ENCODE measurements around the gene CASZ1. TPM values are rescaled to one million over a fixed set of nuclear protein-coding genes. Genes with fewer than 3 reads are reported as not detected.

Gene CASZ1
- total RNA-seq, 1 donor from 2014 or later, result 3.4 TPM

DNA sequence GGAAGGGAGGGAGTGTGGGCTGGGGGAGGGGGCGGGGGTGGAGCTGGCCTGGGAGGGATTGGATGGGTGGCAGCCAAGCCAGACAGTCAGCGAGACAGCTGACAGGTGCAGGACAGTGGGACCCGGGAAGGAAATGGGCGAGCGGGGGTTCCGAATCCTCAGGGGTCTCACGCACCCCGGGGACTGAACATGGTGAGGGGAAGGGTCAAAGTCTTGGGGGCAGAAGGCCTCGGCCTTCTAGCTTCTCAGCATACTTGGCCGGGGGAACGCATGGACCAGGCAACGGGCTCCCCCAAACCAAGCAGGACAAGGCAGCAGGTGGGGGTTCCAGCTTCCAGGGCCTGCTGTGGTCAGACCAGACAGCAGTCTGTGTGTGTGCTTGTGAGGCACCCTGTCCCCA lies 23.1 kb downstream of the CASZ1 start:
- Histone ChIP-seq H4K20me1 (ENCODE audit: low read depth) (peaks cover 20% of the 10 kb centered on the region), H3K27ac (no peak overlapping the region)
- H3K27me3 Mint-ChIP-seq (ENCODE audit: insufficient read depth, low read depth), result no peaks in the 10 kb centered on the region

GRCh38 chr1:10772711-10773110 lies 23.7 kb downstream of the CASZ1 start:
- TF ChIP-seq, protein P1, sequence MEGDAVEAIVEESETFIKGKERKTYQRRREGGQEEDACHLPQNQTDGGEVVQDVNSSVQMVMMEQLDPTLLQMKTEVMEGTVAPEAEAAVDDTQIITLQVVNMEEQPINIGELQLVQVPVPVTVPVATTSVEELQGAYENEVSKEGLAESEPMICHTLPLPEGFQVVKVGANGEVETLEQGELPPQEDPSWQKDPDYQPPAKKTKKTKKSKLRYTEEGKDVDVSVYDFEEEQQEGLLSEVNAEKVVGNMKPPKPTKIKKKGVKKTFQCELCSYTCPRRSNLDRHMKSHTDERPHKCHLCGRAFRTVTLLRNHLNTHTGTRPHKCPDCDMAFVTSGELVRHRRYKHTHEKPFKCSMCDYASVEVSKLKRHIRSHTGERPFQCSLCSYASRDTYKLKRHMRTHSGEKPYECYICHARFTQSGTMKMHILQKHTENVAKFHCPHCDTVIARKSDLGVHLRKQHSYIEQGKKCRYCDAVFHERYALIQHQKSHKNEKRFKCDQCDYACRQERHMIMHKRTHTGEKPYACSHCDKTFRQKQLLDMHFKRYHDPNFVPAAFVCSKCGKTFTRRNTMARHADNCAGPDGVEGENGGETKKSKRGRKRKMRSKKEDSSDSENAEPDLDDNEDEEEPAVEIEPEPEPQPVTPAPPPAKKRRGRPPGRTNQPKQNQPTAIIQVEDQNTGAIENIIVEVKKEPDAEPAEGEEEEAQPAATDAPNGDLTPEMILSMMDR (IDR thresholded peaks at IDR 0.05), result no peak
- TF ChIP-seq EZH2 (IDR thresholded peaks at IDR 0.05) (no peak), EZH2phosphoT487 (IDR thresholded peaks at IDR 0.05) (no peak)
- H3K9me3 Mint-ChIP-seq, result no peaks in the 10 kb centered on the region
- H3K27me3 Mint-ChIP-seq (ENCODE audit: insufficient read depth, low read depth), result peaks cover under 1% of the 10 kb centered on the region

More for the DNA sequence above, 23.1 kb downstream of the CASZ1 start:
- Mint-ChIP-seq H3K4me1 (peaks cover 26% of the 10 kb centered on the region), H3K4me3 (no peak overlapping the region), H3K9me3 (no peaks in the 10 kb centered on the region), H3K27ac (no peak overlapping the region), H3K36me3 (peaks cover 2% of the 10 kb centered on the region)
- Histone ChIP-seq H3K9me3 (ENCODE audit: low read depth) (no peaks in the 10 kb centered on the region), H3F3A (ENCODE audit: low read depth) (peaks cover 8% of the 10 kb centered on the region), H3K4me1 (peaks cover 19% of the 10 kb centered on the region), H3K27me3 (no peaks in the 10 kb centered on the region), H3K9ac (no peak overlapping the region), H3K36me3 (no peaks in the 10 kb centered on the region), H2AFZ (replicated peaks) (no peak overlapping the region), H3K4me3 (no peak overlapping the region), H3K79me2 (ENCODE audit: low read depth) (peaks cover 6% of the 10 kb centered on the region), H3K4me2 (no peak overlapping the region)
- DNase-seq (ENCODE audit: low spot score), result no peak
- no peak for TF ChIP-seq EZH2phosphoT487 (IDR thresholded peaks at IDR 0.05)
- TF ChIP-seq, protein P1 (IDR thresholded peaks at IDR 0.05), result no peak
- TF ChIP-seq EZH2 (IDR thresholded peaks at IDR 0.05), result no peak

GRCh38 chr1:10771789-10772188 lies 24.7 kb downstream of the CASZ1 start:
- Histone ChIP-seq H3K4me1 (peaks cover 21% of the 10 kb centered on the region), H3K4me2 (no peak overlapping the region), H2AFZ (replicated peaks) (no peak overlapping the region), H3K36me3 (no peaks in the 10 kb centered on the region), H4K20me1 (ENCODE audit: low read depth) (peaks cover 20% of the 10 kb centered on the region), H3K79me2 (ENCODE audit: low read depth) (no peaks in the 10 kb centered on the region), H3K4me3 (no peak overlapping the region), H3K9ac (no peak overlapping the region), H3F3A (ENCODE audit: low read depth) (no peaks in the 10 kb centered on the region), H3K27me3 (no peaks in the 10 kb centered on the region), H3K27ac (no peak overlapping the region), H3K9me3 (ENCODE audit: low read depth) (no peaks in the 10 kb centered on the region)
- peaks cover 2% of the 10 kb centered on the region for H3K36me3 Mint-ChIP-seq
- TF ChIP-seq EZH2phosphoT487 (IDR thresholded peaks at IDR 0.05), result no peak
- TF ChIP-seq, protein P1 (IDR thresholded peaks at IDR 0.05), result no peak
- no peak for TF ChIP-seq EZH2 (IDR thresholded peaks at IDR 0.05)
- H3K9me3 Mint-ChIP-seq, result no peaks in the 10 kb centered on the region
- peaks cover 5% of the 10 kb centered on the region for H3K27me3 Mint-ChIP-seq (ENCODE audit: insufficient read depth, low read depth)
- no peak overlapping the region for H3K27ac Mint-ChIP-seq
- H3K4me3 Mint-ChIP-seq, result no peak overlapping the region
- peaks cover 34% of the 10 kb centered on the region for H3K4me1 Mint-ChIP-seq
- DNase-seq (ENCODE audit: low spot score), result no peak

More at GRCh38 chr1:10772711-10773110, 23.7 kb downstream of the CASZ1 start:
- Mint-ChIP-seq H3K27ac (no peak overlapping the region), H3K36me3 (peaks cover 2% of the 10 kb centered on the region), H3K4me3 (no peak overlapping the region), H3K4me1 (peaks cover 27% of the 10 kb centered on the region)
- peaks cover 5% of the 10 kb centered on the region for H3F3A ChIP-seq (ENCODE audit: low read depth)
- H3K79me2 ChIP-seq (ENCODE audit: low read depth), result no peaks in the 10 kb centered on the region
- DNase-seq (ENCODE audit: low spot score), result no peak
- H3K4me2 ChIP-seq, result no peak overlapping the region
- no peaks in the 10 kb centered on the region for H3K36me3 ChIP-seq
- H3K27me3 ChIP-seq, result no peaks in the 10 kb centered on the region
- no peak overlapping the region for H3K4me3 ChIP-seq
- H3K9me3 ChIP-seq (ENCODE audit: low read depth), result no peaks in the 10 kb centered on the region
- no peak overlapping the region for H3K9ac ChIP-seq
- no peak overlapping the region for H2AFZ ChIP-seq (replicated peaks)
- H3K4me1 ChIP-seq, result peaks cover 18% of the 10 kb centered on the region
- H3K27ac ChIP-seq, result no peak overlapping the region
- H4K20me1 ChIP-seq (ENCODE audit: low read depth), result peaks cover 20% of the 10 kb centered on the region

Data from neural progenitor cell (in vitro differentiated cells).